UCSD-AML1 (cell line): ENCODE data around the gene MLXIPL.
A peak's percentile ranks its signal among the peaks of the same experiment; 100 is the strongest.
"Not testable (repeated sequence)": the region's sequence is repeated elsewhere in the genome, so short reads cannot be mapped to it uniquely, and the experiment has no call there.

ENCODE experiments used
- DNase-seq: peaks from one replicate; lab custom pipeline; 2025; ENCODE audit not compliant: unreplicated experiment; lab: John Stamatoyannopoulos, UW

MLXIPL gene

DNA sequence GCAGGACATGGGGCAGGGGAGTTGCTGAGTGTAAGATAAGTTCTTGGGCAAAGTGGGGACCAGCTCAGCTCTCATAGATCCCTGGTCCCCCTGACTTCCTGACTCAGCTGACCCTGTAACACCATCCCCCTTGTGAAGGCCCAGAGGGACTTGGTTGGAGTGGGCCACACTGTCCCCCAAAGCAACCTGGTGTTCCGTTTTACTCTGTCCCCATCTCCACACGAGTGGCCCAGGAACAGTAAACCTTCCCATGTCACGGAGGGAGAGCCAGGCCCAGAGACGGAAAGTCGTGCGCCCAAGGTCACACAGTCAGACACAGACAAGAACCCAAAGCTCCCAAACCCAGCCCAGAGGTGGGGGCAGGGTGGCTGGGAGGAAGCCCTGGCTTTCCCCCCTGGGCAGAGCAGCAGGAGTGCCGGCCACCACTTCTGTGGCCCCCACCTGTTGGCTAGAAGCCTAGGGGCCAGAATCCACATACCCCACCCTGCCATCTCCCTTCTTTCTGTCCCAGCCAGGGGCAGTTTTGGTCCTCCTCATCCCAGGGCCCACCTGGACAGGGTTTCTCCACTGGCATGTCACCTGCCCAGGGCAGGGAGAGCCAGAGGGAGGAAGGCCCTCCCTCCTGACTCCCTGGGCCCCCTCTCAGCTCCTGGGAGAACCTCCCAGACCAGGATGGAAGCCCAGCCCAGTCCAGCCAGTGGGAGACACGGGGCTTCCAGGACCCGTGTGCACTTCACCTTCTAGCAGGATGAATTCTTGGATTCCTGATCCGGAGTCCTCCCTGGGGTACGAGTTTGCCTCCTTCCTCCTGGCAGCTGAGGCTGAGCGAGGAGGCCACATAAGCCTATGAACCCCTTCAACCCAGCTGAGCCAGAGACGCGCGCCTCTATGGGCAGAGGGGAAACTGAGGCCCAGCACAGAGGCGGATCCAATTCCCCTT lies 22.7 kb upstream of the MLXIPL start:
- no peak for DNase-seq

DNA sequence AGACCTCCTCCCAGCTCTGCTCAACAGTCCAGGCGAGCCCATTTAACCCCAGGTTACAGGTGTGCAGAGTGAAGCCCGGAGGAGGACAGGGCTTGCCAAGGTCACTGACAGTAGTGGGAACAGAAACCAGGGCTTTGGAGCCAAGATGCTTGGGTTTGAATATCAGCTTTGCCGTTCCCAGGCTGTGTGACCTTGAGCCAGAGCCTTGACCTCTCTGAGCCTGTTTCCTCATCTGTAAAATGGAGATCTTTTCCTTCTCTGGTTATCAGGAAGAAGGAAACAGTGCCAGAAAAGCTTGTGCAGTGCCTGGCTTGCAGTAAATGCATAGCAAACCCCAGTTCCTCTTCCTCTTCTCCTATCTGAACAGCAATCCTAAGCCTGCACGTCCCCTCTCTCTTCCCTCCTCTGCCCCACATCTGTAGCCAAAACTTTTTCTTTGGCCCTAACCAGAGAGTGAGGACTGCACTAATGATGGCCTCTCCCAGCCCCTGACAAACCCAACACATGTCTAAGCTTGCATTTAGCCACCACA lies 21.4 kb upstream of the MLXIPL start:
- no peak for DNase-seq

DNA sequence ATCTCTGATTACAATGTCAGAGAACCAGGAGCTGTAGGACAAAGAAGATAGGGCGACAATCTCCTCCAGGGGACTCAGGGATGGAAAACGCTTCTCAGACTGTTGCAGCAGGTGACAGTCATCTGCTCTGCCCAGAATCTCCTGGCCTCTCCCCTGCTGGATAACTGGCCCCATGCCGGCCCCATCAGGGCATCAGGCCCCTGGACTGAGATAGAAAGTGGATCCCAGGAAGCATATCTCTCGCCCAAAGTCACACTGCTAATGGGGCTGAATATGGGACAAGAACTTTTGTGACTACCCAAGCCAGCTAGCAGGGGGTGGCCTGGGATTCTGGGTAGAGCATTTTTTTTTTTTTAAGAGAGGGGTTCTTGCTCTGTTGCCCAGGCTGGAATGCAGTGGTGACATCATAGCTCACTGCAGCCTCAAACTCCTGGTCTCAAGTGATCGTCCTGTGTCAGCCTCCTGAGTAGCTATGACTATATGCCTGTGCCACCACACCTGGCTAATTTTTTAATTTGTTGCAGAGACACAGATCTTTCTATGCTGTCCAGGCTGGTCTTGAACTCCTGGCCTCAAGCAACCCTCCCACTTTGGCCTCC lies 20.5 kb upstream of the MLXIPL start:
- no peak for DNase-seq

DNA sequence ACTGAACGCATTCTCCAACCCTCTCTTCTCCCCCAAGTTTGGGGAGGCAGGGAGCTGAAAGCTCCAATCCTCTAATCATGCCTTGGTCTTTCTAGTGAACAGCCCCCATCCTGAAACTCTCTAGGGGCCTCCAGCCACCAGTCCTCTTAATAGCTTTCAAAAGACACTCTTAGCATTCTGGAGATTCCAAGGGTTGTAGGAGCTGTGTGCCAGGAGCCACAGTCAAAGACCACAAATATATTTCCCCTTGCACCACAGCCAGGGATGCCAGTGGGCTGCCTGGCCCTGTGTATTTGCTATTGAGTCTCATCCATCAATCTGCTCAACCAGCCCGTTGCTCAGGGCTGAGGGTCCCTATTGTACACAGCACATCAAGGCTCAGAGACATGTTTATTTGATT lies 18.5 kb upstream of the MLXIPL start:
- no peak for DNase-seq

DNA sequence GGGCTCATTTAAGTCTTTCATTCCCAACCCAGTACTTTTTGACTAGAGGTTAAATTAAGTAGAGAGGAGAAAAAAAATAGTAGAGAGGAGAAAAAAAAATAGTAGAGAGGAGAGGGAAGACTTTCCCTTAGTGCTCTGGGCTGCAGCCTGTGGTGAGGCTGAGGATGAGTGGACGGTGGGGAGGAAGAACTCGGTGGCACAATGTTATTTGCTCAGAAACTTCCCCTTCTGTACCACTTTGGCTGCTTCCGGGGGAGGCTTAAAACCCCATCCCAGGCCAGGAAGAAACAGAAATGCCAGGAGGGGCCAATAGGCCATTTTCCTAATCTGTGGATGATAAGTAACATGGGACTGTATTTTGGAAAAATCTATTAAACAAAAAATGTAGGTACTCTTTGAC lies 14.6 kb upstream of the MLXIPL start:
- peak; percentile 11 for DNase-seq

DNA sequence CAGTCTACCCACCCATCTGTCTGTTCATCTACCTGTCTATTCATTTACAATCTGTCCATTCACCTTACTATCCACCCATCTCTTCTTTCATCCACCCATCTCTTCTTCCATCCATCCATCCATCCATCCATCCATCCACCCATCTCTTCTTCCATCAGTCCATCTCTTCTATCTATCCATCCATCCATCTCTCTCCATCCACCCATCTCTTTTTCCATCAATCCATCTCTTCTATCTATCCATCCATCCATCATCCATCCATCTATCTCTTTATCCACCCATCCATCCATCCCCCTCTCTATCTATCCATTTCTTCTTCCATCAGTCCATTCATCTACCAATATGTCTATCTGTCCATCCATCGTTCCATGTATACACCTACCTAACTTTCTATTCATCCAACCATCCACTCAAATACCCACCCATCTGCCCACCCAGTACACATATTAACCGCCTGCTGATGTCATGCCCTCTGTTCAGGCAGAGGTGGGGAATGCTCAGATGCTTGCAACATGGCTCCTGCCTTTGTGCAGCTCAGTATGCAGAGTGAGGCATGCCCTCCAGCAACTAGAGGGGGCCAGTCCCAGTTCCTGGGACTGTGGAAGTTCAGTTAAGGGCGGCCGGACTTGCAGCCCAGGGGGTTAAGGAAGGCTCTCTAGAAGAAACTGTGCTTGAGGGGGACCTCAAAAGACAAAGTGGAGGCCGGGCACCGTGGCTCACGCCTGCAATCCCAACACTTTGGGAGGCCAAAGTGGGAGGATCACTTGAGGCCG lies 11.3 kb upstream of the MLXIPL start:
- DNase-seq: no peak

DNA sequence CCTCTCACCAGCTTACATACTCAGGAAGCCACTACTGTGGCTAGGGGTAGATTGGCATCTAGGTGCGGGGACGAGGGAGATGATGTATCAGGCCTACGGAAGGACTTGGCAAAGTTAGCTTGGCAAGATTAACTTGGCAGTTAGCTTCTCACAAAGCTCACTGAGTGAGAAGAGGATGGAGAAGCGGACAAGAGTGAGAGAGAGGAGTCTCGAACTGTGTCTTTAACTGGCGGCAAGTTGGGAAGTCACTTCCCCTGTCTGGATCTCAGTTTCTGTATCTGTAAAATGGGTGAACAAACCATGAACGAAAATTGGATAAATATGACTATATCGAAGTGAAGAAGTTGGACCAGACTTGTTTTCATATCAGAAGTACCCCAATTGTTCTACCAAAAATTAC lies 9.5 kb upstream of the MLXIPL start:
- DNase-seq: no peak

DNA sequence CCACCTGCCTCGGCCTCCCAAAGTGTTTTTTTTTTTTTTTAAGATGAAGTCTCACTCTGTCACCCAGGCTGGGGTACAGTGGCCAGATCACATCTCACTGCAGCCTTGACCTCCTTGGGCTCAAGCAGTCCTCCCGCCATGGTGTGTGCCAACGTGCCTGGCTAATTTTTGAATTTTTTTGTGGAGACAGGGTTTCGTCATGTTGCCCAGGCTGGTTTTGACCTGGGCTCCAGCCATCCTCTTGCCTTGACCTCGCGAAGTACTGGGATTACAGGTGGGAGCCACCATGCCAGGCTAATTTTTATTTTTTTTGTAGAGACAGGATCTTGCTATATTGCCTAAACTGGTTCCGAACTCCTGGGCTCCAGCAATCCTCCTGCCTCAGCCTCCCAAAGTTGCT lies 9.0 kb upstream of the MLXIPL start:
- DNase-seq: no peak

DNA sequence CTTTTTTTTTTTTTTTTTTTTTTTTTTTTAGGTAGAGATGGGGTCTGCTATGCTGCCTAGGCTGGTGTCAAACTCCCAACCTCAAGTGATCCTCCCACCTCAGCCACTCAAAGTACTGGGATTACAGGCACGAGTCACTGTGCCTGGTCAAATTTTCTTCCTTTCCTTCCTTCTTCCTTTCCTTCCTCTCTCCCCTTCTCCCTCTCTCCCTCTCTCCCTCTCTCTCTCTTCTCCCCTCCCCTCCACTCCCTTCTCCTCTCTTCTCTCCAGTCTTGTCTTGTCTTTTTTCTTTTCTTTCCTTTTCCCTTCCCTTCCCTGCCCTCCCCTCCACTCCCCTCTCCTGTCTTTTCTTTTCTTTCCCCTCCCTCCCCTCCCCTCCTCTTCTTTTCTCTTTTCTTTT lies 7.2 kb upstream of the MLXIPL start:
- DNase-seq: no peak

DNA sequence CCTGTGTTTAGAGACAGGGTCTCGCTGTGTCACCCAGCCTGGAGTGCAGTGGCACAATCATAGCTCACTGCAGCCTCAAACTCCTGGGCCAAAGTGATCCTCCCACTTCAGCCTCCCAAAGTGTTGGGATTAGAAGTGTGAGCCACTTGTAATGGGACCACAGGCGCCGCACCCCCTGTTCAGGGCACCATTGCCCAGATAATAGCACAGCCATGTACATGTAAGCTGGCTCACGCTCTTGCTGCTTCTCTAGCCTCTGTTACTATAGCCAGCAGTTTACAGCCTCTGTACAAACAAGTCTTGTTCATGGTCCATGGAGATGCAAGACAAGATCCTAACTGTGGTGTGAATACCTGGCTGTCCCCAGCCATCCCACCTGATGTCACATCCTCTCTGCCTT lies 4.2 kb upstream of the MLXIPL start:
- DNase-seq: no peak

DNA sequence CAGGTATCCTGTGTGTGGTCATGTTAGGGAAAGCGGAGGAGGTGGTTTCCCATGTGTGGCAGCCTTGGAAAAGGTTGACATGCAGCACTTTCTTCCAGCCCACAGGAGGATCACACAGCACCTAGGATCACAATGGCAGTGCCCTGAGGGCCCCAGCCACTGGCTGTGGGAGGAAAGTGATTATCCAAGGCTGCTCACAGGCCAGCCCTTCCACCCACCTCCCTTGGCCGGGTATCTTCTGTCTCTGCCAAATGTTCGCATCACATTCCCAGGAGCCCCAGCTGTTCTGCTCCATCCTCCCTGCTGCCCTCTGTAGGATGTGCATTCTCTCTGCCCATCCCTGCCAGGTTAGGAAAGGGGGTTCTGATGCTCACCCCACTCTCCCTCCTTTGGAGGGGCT lies 2.5 kb upstream of the MLXIPL start:
- DNase-seq: no peak

DNA sequence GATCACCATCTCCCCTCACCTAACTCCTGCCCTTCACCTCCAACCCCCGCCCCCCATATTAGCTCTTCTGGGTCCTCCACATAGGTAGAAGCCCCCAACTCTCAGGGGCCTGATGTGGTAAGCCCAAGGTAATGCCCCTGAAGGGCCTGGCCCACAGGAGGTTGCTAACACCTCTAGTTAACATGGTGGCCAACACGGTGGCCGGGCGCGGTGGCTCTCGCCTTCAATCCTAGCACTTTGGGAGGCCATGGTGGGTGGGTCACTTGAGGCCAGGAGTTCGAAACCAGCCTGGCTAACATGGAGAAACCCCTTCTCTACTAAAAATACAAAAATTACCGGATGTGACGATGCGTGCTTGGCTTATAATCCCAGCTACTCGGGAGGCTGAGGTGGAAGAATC lies 954 bp upstream of the MLXIPL start:
- DNase-seq: no peak

DNA sequence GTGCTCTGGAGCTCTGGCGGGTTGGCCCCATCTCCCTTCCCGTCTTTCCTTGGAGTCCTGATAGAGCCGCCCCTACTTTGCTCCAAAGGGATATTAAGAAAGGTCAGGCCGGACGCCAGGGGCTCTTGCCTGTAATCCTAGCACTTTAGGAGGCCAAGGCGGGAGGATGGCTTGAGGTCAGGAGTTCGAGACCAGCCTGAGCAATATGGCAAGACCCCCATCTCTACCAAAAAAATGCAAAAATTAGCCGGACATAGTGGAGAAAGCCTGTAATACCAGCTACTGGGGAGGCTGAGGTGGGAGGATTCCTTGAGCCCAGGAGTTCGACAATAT lies 313 bp upstream of the MLXIPL start:
- DNase-seq: no peak

DNA sequence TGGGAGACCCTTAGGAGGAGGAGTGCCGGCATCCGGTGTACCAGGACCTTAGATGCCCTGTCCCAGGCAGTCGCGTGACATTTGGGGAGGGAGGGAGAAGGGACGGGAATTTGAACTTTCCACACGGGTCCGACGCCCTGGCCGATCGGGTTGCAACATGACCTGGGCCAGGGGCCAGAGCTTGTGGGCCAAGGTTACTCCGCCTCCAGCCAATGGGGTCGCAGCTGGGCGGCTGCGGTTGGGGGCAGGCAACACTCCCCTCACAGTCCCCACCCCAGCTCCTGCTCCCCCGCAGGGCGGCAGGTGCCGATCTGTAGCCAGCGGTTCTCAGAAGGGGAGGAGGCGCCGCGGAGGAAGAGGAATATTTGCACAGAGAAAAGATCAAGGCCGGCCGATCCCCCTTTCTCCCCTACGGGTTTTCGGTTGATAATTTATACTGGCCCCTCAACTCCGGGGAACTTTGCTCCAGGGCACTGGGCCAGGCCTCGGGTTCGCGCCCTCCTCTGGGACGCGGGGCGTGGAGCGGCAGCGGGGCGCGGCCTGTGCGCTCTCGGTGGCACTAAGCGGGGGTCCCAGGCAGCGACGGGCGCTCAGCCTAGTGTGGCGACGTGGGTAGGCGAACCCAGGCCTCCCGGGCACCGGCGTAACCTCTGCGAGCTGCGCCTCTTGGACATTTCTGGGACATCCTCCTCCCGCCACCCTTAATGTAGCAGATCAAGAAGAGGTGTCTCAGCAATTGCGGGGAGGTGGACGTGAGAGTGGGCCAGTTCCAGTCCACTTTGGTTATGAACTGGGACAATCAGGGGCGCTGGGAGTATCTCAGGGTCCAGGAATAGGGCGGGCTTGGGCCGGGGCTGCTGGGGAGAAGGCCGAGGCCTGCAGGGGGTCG lies 1.2 kb downstream of the MLXIPL start:
- DNase-seq: no peak

DNA sequence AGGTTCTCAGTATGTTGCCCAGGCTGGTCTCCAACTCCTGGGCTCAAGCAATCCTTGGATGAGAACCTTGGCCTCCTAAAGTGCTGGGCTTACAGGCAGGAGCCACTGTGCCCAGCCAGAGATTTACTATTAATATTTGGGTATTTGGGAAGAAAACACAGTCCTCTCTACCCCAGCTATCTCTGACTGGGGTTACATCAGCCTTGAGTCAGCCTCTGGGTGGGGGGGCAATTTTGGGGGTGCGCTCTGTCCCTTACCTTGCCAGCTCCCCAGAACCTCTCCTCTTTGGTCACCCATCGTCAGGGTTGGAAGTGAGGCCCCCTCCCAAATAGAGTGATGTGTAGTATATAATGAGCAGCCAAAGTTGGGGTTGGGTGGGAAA lies 1.8 kb downstream of the MLXIPL start:
- DNase-seq: no peak

DNA sequence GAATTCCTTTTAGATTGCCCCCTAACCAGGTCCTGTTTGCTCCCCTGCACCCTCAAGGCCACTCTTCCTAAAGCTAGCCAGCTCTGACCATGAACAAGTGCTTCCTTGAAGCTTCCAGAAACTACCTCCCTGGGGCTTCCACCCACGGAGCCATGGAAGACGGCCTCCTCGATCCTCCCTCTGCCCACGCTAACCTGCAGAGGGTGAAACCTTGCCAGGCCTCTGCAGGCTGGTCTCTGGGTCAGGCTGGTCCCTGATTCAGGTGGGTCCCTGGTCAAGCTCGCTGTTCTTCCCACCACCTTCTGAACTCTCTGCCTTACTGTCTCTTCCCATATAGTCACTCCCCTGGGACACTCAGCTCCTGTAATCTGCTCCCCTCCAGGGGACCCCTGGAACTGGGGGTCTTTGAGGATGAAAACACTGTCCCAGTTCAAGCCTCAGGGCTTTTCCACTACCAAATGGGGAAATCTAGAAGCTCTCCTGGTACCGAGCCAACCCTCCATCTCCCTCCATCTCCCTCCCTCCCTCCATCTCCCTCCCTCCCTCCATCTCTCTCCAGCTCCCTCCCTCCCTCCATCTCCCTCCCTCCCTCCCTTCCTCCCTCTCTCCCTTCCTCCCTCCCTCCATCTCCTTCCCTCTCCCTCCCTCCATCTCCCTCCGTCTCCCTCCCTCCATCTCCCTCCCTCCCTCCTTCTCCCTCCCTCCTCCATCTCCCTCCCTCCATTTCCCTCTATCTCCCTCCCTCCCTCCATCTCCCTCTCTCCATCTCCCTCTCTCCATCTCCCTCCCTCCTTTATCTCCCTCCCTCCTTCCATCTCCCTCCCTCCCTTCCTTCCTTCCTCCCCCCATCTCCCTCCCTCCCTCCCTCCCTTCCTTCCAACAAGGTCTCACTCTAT lies 2.9 kb downstream of the MLXIPL start:
- DNase-seq: no peak

DNA sequence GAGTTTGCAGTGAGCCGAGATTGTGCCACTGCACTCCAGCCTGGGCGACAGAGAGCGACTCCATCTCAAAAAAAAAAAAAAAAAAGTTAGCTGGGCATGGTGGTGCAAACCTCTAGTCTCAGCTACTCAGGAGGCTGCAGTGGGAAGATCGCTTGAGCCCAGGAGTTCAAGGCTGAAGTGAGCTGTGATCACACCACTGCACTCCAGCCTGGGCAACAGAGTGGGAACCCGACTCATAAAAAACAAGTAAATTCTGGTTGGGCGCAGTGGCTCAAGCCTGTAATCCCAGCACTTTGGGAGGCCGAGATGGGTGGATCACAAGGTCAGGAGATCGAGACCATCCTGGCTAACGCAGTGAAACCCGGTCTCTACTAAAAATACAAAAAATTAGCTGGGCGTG lies 4.9 kb downstream of the MLXIPL start:
- not testable (repeated sequence) for DNase-seq

DNA sequence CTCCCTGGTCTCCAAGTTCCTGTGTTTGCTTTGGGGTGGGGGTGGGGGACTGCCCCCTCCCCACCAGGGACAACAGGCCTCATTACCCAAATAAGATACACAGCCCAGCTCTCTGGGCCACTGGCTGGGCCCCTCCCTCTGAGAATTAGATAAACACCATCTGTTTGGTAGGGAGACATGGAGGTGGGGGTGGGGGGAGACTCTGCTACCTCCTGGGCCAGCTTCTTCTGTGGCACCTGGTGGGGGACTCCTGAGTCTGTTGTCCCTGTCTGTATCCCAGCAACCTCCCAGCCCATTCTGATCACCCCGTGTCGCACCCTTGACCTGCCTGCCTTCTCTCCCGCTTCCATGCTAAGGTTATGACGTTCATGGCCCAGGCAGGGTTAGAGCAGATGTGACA lies 5.8 kb downstream of the MLXIPL start:
- DNase-seq: no peak

DNA sequence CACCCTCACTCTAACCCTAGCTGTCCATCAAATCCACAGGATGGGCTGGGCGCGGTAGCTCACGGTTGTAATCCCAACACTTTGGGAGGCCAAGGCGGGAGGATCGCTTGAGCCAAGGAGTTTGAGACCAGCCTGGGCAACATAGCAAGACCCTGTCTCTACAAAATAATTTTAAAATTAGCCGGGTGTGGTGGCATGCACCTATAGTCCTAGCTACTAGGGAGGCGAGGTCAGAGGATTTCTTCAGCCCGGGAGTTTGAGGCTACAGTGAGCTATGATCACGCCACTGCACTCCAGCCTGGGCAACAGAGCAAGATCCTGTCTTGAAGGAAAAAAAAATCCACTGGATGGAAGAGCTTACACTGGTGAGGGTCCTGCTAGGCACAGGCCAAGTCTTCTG lies 6.8 kb downstream of the MLXIPL start:
- DNase-seq: not testable (repeated sequence)

DNA sequence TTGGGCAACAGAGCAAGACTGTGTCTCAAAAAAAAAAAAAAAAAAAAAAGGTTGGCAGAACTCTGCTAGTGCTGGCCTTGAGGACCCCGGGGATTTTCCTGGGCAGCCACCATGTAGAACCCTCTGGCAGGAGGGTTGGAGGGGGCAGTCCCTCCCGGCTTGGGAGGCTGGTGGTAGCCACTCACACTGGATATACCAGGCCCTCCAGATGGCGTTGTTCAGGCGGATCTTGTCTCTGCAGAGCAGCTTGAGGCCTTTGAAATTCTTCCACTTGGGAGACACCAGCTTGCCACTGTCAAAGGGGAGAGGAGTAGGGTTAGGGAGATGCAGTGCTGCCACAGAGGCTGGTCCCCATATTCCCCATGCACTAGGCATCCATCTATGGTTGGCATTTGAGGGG lies 8.4 kb downstream of the MLXIPL start:
- no peak for DNase-seq
